ENCODE data around the gene RPTOR.
A peak's percentile ranks its signal among the peaks of the same experiment; 100 is the strongest.

RPTOR gene

DNA sequence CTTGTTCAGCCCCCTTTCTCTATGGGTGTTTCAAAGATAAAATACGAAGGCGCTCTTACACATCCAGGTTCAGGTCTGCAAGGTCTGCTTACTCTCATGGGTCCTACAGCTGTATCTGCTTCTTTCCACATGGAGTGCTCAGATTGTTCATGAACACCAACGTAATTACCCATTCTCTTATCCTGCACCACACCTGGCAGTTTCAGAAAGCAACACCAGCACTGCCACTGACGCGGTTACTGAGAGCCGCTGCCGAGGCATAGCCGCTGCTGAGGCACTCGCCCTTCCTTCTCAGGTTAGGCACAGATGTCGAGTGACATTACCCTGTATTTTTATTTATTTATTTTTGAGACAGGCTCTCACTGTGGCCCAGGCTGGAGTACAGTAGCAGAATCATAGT is 147.1 kb downstream of the RPTOR start:
- H4K20me1 ChIP-seq = peaks cover 73 to 100% (median 96%) of the 10 kb centered on the region in 11 experiments; a peak in 21 of 22 replicates
- no peaks in the 10 kb centered on the region for H3K9me3 ChIP-seq (replicated peaks in 1 of 11)
- TF ChIP-seq Cebpa-rat (IDR thresholded peaks at IDR 0.05) = no peak
- peak overlapping the region in 10 of 11 experiments; percentile 19 to 78 (median 70); a peak in 18 of 22 replicates for H3K4me2 ChIP-seq
- no peak overlapping the region for H3K27ac ChIP-seq
- peaks cover 4 to 39% (median 24%) of the 10 kb centered on the region in 10 experiments; a peak in 17 of 20 replicates for H3K4me1 ChIP-seq
- peaks cover 4 to 41% (median 19%) of the 10 kb centered on the region in 11 experiments; a peak in 18 of 22 replicates for H3K36me3 ChIP-seq
- no peaks in the 10 kb centered on the region for H3K27me3 ChIP-seq
- H3K4me3 ChIP-seq = no peak overlapping the region
- no peak overlapping the region for H3K9ac ChIP-seq

DNA sequence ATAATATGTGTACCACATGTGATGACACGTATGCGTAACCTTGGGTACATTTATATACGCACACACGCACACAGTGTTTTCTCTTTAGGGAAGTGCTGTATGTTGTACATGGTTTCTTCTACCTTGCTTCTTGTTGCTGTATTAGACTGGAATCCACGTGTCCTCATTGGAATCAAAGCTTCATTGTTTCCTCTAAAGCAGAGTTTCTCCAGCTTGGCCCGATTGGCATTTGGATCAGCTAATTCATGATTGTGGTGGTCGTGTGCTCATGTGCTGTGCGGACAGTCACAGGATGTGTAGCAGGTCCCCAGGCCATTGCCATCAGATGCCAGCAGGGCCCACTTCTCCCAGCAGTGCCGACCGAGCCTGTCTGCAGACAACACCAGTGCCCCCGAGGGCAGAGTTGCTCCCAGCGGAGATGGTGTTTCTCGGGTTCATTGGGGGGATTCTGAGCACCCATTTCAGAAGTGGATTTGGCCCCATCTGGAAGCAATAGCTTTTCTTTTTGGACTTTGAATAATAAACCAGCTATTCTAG is 148.4 kb downstream of the RPTOR start:
- Histone ChIP-seq H3K9me3 (replicated peaks in 1 of 11) (no peaks in the 10 kb centered on the region), H3K36me3 (peaks cover 0 to 29% (median 7%) of the 10 kb centered on the region in 11 experiments; a peak in 17 of 22 replicates), H3K27me3 (no peaks in the 10 kb centered on the region), H3K4me3 (no peak overlapping the region), H3K4me2 (0 out of 22 replicates have a peak overlapping the region, but pooled peaks of 1 of the 11 experiments have one; percentile 7), H4K20me1 (peaks cover 74 to 100% (median 96%) of the 10 kb centered on the region in 11 experiments; a peak in 21 of 22 replicates), H3K4me1 (peaks cover 4 to 45% (median 25%) of the 10 kb centered on the region in 10 experiments; a peak in 17 of 20 replicates), H3K27ac (no peak overlapping the region), H3K9ac (no peak overlapping the region)
- TF ChIP-seq Cebpa-rat (IDR thresholded peaks at IDR 0.05) = no peak

DNA sequence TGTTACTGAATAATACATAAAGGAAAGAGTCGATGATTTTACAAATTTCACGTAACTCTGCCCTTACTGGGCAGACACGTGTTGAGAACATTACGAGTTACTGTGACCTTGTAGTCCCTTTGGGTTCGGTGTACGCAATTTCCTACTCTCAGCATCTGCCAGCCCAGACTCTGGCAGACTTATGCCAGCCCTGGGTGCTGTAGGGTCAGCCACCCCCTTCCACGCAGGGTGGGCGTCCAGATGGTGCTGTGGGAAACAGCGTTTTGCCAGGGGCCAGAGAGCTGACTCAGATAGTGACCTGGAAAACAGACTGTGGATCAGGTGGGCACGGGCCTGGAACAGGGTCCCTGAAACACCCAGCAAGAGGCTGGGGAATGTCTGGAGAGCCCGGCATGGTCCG is 148.9 kb downstream of the RPTOR start:
- no peak overlapping the region for H3K9ac ChIP-seq
- H3K4me3 ChIP-seq = no peak overlapping the region
- H3K9me3 ChIP-seq (replicated peaks in 1 of 11) = no peaks in the 10 kb centered on the region
- peaks cover 0 to 24% (median 5%) of the 10 kb centered on the region in 11 experiments; a peak in 11 of 22 replicates for H3K36me3 ChIP-seq
- no peak for TF ChIP-seq Cebpa-rat (IDR thresholded peaks at IDR 0.05)
- peaks cover 77 to 100% (median 97%) of the 10 kb centered on the region in 11 experiments; a peak in 21 of 22 replicates for H4K20me1 ChIP-seq
- peaks cover 4 to 50% (median 29%) of the 10 kb centered on the region in 10 experiments; a peak in 17 of 20 replicates for H3K4me1 ChIP-seq
- no peak overlapping the region for H3K27ac ChIP-seq
- 0 out of 22 replicates have a peak overlapping the region, but pooled peaks of 1 of the 11 experiments have one; percentile 7 for H3K4me2 ChIP-seq
- H3K27me3 ChIP-seq = no peaks in the 10 kb centered on the region

DNA sequence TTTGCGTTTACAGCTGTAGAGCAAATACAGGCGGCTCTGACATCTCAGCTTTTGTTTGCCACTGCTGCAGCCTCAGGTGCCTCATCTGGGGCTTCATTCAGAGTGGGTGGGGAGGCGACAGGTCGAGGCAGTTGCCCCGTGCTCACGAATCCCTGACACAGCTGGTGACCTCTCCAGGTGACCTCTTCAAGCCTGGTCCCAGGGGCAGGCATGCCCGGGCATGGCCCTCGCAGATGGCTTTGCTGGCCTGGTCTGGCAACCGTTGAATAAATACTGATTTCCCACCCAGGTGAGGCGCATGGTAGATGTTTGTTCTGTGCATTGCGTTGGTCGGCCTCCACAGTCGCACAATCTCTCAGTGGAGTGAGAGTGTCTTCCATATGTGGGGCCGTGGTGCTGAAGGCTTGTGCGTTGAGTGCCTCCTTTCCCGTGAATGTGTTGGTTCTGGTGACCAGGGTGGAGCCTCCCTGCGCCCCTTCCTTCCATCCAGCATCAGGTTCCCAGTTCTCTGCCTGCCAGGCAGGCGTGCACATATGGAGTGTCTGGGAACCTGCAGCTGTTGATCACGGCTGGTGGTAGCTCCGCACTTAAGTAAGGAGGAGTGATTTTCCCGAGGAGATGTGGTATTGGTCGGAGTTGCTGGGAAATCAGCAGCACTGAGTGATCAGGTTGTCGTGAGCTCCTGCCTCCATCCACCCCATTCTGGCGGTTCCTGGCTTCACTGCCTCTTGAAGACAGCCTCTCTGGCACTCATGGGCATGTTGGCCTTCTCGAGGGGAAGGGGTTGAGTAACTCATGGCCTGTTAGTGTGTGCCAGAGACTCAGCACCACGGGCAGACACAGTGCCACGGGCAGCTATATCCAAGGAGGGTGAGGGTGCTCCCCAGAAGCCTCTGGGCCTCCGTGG is 149.7 kb downstream of the RPTOR start:
- Histone ChIP-seq H3K27ac (no peak overlapping the region), H4K20me1 (peaks cover 76 to 100% (median 96%) of the 10 kb centered on the region in 11 experiments; a peak in 21 of 22 replicates), H3K4me1 (peaks cover 4 to 55% (median 33%) of the 10 kb centered on the region in 10 experiments; a peak in 17 of 20 replicates), H3K9ac (no peak overlapping the region), H3K4me3 (no peak overlapping the region), H3K36me3 (peaks cover 0 to 21% (median 4%) of the 10 kb centered on the region in 11 experiments; a peak in 7 of 22 replicates), H3K4me2 (0 out of 22 replicates have a peak overlapping the region, but pooled peaks of 1 of the 11 experiments have one; percentile 7), H3K9me3 (replicated peaks in 1 of 11) (peaks cover 0 to 4% (median 0%) of the 10 kb centered on the region in 11 experiments; a peak in 1 of 22 replicates), H3K27me3 (no peaks in the 10 kb centered on the region)
- TF ChIP-seq Cebpa-rat (IDR thresholded peaks at IDR 0.05) = no peak

DNA sequence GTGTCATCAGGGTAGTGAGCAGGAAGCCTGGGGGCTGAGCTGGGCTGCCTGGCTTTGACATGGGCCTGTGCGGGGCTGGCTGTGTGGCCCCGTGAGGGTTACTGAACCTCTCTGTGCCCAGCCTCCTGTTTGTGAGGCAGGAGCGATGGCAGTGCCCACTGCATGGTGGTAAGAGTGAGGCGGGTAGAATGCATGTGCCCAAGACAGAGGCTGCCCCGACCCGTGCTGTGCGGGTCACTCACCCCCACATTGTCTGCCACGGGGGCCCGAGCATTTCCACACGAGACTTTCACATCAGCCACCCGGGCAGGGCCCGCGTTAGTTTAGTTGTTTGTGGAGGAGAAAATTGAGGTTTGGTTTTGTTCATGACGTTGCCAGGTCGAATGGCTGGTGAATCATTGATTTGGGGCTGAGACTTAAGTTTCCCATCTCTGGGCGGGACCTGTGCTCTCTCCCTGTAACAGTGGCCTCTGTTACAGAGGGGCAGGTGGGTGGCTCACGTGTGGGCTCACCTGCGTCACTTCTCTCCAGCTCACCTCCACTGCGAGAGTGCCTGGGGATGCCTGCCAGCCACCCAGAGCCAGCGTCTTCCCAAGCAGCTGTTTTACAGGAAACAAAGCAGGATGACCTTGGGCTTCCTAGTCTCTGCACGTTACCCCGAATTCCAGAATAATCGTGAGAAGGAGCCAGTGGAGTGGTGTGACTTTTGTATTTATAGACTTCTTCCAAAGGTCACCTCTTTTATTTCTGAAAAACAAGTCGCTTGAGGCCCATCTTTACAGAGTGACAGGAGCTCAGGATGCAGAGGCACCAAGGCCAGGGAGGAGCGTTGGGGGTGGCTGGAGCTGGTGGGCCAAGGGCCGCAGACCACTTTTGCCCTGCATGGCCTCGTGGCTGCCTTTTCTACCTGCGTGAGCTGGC is 150.6 kb downstream of the RPTOR start:
- Histone ChIP-seq H3K9me3 (replicated peaks in 1 of 11) (peaks cover 0 to 12% (median 3%) of the 10 kb centered on the region in 11 experiments; a peak in 7 of 22 replicates), H3K4me3 (no peak overlapping the region), H3K9ac (no peak overlapping the region), H3K4me2 (no peak overlapping the region), H3K4me1 (peaks cover 4 to 55% (median 33%) of the 10 kb centered on the region in 10 experiments; a peak in 17 of 20 replicates), H3K27ac (no peak overlapping the region), H3K27me3 (no peaks in the 10 kb centered on the region), H3K36me3 (peaks cover 0 to 21% (median 4%) of the 10 kb centered on the region in 11 experiments; a peak in 7 of 22 replicates), H4K20me1 (peaks cover 81 to 100% (median 98%) of the 10 kb centered on the region in 11 experiments; a peak in 21 of 22 replicates)
- TF ChIP-seq Cebpa-rat (IDR thresholded peaks at IDR 0.05) = no peak

DNA sequence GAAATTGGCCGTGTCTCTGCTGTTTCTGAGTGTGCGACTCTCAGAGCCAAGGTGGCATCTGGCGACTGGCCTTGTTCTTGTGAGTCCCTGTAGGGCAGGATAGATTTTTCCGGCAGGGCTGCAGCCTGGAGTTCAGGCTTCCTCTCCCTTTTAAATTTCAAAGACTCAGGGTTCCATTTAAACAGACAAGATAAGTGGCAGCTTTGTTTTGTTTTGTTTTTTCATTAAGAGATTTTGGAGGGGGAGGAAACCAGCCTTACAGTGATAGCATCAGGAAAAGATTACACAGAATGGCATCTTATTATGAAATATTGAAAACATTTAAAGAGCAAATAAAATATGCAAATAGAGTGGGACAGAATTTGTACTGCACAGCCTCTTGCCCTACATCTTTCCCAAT is 151.3 kb downstream of the RPTOR start:
- H3K4me2 ChIP-seq = no peak overlapping the region

DNA sequence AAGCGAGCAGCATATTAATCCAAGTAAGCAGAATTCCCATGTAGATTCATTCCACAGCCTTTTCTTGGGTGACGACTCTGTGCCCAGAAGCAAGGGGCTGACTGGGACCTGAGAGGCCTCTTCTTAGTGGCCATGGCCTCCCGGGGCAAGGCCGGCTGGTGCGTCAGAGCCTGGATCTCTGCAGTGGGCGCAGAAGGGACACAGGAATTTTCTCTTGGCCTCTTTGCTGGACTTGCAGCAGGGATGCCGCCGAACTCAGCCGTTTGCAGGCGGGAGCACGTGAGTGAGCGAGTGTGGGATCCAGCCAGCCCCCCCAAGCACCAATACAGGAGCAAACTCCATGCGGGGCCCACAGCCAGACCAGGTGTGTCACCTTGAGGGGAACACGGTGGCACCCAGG is 151.8 kb downstream of the RPTOR start:
- no peak overlapping the region for H3K9ac ChIP-seq
- no peak for TF ChIP-seq Cebpa-rat (IDR thresholded peaks at IDR 0.05)
- H3K27ac ChIP-seq = no peak overlapping the region
- peaks cover 0 to 13% (median 0%) of the 10 kb centered on the region in 11 experiments; a peak in 3 of 22 replicates for H3K36me3 ChIP-seq
- H3K4me1 ChIP-seq = peaks cover 2 to 46% (median 25%) of the 10 kb centered on the region in 10 experiments; a peak in 17 of 20 replicates
- H3K4me2 ChIP-seq = no peak overlapping the region
- no peak overlapping the region for H3K4me3 ChIP-seq
- peaks cover 85 to 99% (median 95%) of the 10 kb centered on the region in 11 experiments; a peak in 21 of 22 replicates for H4K20me1 ChIP-seq
- H3K9me3 ChIP-seq (replicated peaks in 1 of 11) = peaks cover 0 to 12% (median 3%) of the 10 kb centered on the region in 11 experiments; a peak in 7 of 22 replicates
- H3K27me3 ChIP-seq = no peaks in the 10 kb centered on the region

More for the DNA sequence above, 151.3 kb downstream of the RPTOR start:
- no peak overlapping the region for H3K4me3 ChIP-seq
- peaks cover 0 to 16% (median 0%) of the 10 kb centered on the region in 11 experiments; a peak in 5 of 22 replicates for H3K36me3 ChIP-seq
- peaks cover 85 to 99% (median 95%) of the 10 kb centered on the region in 11 experiments; a peak in 21 of 22 replicates for H4K20me1 ChIP-seq
- H3K4me1 ChIP-seq = peaks cover 4 to 51% (median 29%) of the 10 kb centered on the region in 10 experiments; a peak in 17 of 20 replicates
- peaks cover 0 to 12% (median 3%) of the 10 kb centered on the region in 11 experiments; a peak in 7 of 22 replicates for H3K9me3 ChIP-seq (replicated peaks in 1 of 11)
- H3K9ac ChIP-seq = no peak overlapping the region
- no peak overlapping the region for H3K27ac ChIP-seq
- TF ChIP-seq Cebpa-rat (IDR thresholded peaks at IDR 0.05) = no peak
- H3K27me3 ChIP-seq = no peaks in the 10 kb centered on the region

DNA sequence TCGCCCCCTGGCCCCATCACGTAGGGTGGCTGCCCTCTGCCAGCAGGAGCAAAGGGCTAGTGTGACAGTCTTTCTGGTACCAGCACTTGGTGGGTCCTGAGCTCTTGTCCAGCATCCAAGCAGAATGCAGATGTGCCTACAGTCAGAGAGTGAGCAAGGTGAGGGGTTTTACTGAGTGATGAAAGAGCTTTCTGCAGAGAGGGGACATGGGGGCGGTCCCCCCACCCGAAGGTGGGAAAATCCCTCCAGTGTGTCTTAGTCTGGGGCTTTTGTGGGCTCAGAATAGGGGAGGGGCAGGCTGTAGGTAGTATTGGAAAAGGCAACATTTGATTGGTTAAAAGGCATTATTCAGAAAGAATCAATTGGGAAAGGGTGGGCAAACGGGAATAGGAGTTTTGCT is 152.3 kb downstream of the RPTOR start:
- H3K4me1 ChIP-seq = peaks cover 0 to 45% (median 25%) of the 10 kb centered on the region in 10 experiments; a peak in 16 of 20 replicates
- H3K9me3 ChIP-seq (replicated peaks in 1 of 11) = peaks cover 0 to 12% (median 3%) of the 10 kb centered on the region in 11 experiments; a peak in 7 of 22 replicates
- no peak overlapping the region for H3K4me2 ChIP-seq
- no peak overlapping the region for H3K4me3 ChIP-seq
- H4K20me1 ChIP-seq = peaks cover 85 to 99% (median 95%) of the 10 kb centered on the region in 11 experiments; a peak in 21 of 22 replicates
- no peak overlapping the region for H3K9ac ChIP-seq
- H3K27me3 ChIP-seq = no peaks in the 10 kb centered on the region
- peaks cover 0 to 13% (median 0%) of the 10 kb centered on the region in 11 experiments; a peak in 3 of 22 replicates for H3K36me3 ChIP-seq
- no peak overlapping the region for H3K27ac ChIP-seq
- no peak for TF ChIP-seq Cebpa-rat (IDR thresholded peaks at IDR 0.05)

Data from BLaER1 treated with 17β-estradiol and CSF1 and Interleukin-3, amounts not matched to agents 10 nM and 100 nM (cell line).